Transverse colon (tissue), 1 donor: Measurements from ENCODE around the gene CBX2.

Experiments
- EP300 ChIP-seq: sonication (generic); formaldehyde crosslinking; IDR thresholded peaks from one replicate; pipeline ENCODE4 v1.6.1; 2017; ENCODE audit warnings: antibody characterized with exemption, low read depth
- POLR2A ChIP-seq: fragments of 450-650 bp; IDR thresholded peaks from one replicate; pipeline ENCODE4 v1.6.1; 2016; ENCODE audit warnings: antibody characterized with exemption, mild to moderate bottlenecking, moderate library complexity

GRCh38 chr17:79826204-79826680 lies 48.3 kb downstream of the CBX2 start:
- TF ChIP-seq POLR2A (no peak), EP300 (no peak)
